Measurements from ENCODE around the gene ADAMTS10.
A peak's percentile ranks its signal among the peaks of the same experiment; 100 is the strongest.

The ADAMTS10 gene

GRCh38 chr19:8614455-8614854, 3.9 kb upstream of the ADAMTS10 start:
- H3K4me3 ChIP-seq (ENCODE audit: low read depth, low read length) = no peak overlapping the region
- TF ChIP-seq, protein P1, sequence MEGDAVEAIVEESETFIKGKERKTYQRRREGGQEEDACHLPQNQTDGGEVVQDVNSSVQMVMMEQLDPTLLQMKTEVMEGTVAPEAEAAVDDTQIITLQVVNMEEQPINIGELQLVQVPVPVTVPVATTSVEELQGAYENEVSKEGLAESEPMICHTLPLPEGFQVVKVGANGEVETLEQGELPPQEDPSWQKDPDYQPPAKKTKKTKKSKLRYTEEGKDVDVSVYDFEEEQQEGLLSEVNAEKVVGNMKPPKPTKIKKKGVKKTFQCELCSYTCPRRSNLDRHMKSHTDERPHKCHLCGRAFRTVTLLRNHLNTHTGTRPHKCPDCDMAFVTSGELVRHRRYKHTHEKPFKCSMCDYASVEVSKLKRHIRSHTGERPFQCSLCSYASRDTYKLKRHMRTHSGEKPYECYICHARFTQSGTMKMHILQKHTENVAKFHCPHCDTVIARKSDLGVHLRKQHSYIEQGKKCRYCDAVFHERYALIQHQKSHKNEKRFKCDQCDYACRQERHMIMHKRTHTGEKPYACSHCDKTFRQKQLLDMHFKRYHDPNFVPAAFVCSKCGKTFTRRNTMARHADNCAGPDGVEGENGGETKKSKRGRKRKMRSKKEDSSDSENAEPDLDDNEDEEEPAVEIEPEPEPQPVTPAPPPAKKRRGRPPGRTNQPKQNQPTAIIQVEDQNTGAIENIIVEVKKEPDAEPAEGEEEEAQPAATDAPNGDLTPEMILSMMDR (IDR thresholded peaks at IDR 0.05; ENCODE audit: low read depth, low read length) = no peak

DNA sequence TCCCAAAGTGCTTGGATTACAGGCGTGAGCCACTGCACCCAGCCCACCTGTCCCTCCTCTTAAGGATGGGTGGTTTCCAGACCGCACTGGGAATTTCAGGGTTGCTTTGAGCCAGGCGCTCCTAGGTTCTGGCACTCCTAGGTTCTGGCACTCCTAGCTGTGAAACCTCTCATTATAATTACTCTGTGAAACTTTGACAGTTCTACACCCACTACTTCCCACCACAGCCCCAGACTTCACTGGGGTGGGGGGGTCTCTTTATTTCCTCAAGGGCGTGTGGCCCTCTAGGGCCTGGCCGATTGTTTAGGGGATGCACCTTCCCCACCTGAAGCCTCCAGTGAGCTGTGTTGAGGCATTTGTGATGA, 2.3 kb upstream of the ADAMTS10 start:
- H3K4me3 ChIP-seq (ENCODE audit: low read depth, low read length) = no peak overlapping the region
- TF ChIP-seq, protein P1 (IDR thresholded peaks at IDR 0.05; ENCODE audit: low read depth, low read length) = no peak

GRCh38 chr19:8611877-8612806, 1.6 kb upstream of the ADAMTS10 start:
- TF ChIP-seq, protein P1 (IDR thresholded peaks at IDR 0.05; ENCODE audit: low read depth, low read length) = no peak

DNA sequence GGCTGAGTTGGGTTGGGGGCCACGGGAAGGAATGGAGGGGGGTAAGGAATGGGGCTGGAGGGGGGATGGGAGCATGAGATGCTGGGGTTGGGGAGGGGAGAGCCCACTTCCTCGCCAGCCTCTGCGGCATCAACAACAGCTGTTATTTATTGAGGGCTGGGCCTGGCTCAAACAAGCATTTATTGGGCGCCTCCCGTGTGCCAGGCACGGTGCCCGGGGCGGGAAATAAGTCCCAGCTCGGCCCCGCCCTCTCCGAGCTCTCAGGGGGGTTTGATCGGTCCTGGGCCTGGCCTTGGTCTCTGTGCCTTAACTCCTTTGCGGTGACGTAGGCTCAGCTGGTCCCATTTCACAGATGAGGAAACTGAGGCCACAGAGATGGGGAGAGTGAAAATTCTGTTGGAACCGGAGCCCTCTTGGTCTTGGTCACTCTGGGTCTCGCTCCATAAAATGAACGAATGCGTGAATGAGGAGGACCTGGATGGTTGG, 919 bp upstream of the ADAMTS10 start:
- TF ChIP-seq, protein P1 (IDR thresholded peaks at IDR 0.05; ENCODE audit: low read depth, low read length) = no peak
- H3K4me3 ChIP-seq (ENCODE audit: low read depth, low read length) = no peak overlapping the region

More at GRCh38 chr19:8611877-8612806, 1.6 kb upstream of the ADAMTS10 start:
- H3K4me3 ChIP-seq (ENCODE audit: low read depth, low read length) = no peak overlapping the region

GRCh38 chr19:8610936-8611300, 403 bp upstream of the ADAMTS10 start:
- TF ChIP-seq, protein P1 (IDR thresholded peaks at IDR 0.05; ENCODE audit: low read depth, low read length) = no peak
- no peak overlapping the region for H3K4me3 ChIP-seq (ENCODE audit: low read depth, low read length)

DNA sequence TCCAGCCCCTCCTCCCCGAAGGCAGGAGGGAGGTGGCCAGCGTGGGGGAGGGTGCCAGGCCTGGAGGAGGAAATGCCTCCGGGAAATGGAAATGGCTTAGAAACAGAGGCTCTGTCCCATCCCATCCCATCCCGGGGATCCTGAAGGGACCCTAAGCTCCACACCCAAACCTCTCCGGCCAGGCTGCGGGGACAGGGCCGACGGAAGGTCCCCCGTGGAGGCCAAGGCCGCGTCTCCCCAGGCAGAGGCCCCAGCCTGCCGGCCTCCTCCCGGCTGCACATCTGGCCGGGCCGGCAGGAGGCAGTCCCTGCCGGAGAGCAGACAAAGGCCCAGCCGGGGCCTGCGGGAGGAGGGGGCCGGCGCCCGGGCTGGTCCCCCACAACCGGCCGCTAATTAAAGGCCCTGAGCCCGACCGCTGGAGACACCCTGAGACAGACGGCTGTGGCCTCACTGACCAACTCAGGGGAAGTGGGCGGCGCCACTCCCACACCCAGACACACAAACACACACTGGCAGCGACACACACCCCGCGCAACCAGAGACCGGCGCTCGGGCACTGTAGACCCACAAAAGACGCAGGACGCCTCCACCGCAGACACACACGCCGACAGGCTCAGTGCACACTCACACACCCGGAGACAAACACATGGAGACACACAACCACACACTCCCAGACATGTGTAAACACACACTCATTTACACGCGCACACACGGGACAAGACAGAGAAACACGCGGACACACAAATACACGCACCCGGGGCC, 1.1 kb downstream of the ADAMTS10 start:
- peak overlapping the region; percentile 69 for H3K4me3 ChIP-seq (ENCODE audit: low read depth, low read length)

More for the DNA sequence above, 1.1 kb downstream of the ADAMTS10 start:
- TF ChIP-seq, protein P1 (IDR thresholded peaks at IDR 0.05; ENCODE audit: low read depth, low read length) = no peak
